ENCODE measurements around the gene USP1.

USP1 gene

DNA sequence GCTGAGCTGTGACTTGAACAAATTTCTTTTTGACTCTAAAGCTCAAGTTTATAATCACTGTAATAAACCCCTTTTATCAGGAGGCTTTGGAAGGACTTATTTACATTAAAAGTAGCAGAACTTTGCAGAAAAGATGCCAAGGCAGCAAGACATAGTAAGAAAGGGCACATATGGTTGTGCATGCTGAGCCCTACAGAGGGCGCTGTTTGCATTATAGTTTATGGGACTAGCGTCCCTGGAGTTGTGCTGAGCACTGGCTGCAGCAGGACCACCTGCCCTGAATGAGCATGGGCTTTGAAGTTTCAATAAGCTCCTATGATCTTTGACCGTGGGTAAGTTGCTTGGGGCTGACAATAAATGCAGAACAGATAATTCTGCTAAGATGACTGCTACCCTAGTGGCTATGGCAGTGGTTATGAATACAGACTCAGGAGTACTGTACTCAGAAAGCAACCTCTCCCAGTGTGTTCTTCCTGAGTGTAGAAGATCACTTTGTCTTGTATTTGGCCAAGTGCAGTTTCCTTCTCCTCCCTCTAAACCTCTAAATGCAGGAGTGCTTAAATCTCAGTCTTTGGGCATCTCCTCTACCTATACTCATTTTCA lies 45.4 kb upstream of the USP1 start:
- H3F3A ChIP-seq (ENCODE audit: insufficient read depth), result no peaks in the 10 kb centered on the region
- H3K27me3 ChIP-seq (ENCODE audit: low read length), result no peaks in the 10 kb centered on the region
- no peak overlapping the region for H2AFZ ChIP-seq (ENCODE audit: low read depth, low read length, severe bottlenecking)
- no peak overlapping the region for H3K4me2 ChIP-seq (ENCODE audit: low read depth, low read length, poor library complexity, severe bottlenecking)
- no peaks in the 10 kb centered on the region for H3K9me2 ChIP-seq (replicated peaks; ENCODE audit: insufficient read depth, low read length)
- H3K4me3 ChIP-seq (ENCODE audit: insufficient read depth, low read length, poor library complexity, severe bottlenecking), result no peak overlapping the region
- H4K20me1 ChIP-seq (ENCODE audit: low read depth, low read length), result no peaks in the 10 kb centered on the region
- no peak overlapping the region for H3K27ac ChIP-seq (ENCODE audit: low read depth, low read length)
- H3K9me3 ChIP-seq (ENCODE audit: insufficient read depth, low read length), result no peaks in the 10 kb centered on the region
- TF ChIP-seq, protein P1, sequence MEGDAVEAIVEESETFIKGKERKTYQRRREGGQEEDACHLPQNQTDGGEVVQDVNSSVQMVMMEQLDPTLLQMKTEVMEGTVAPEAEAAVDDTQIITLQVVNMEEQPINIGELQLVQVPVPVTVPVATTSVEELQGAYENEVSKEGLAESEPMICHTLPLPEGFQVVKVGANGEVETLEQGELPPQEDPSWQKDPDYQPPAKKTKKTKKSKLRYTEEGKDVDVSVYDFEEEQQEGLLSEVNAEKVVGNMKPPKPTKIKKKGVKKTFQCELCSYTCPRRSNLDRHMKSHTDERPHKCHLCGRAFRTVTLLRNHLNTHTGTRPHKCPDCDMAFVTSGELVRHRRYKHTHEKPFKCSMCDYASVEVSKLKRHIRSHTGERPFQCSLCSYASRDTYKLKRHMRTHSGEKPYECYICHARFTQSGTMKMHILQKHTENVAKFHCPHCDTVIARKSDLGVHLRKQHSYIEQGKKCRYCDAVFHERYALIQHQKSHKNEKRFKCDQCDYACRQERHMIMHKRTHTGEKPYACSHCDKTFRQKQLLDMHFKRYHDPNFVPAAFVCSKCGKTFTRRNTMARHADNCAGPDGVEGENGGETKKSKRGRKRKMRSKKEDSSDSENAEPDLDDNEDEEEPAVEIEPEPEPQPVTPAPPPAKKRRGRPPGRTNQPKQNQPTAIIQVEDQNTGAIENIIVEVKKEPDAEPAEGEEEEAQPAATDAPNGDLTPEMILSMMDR (IDR thresholded peaks at IDR 0.05; ENCODE audit: insufficient read depth, low read length, poor library complexity, severe bottlenecking), result peak; percentile 54
- no peak for TF ChIP-seq EZH2phosphoT487 (conservative IDR thresholded peaks at IDR 0.05; ENCODE audit: low read length)
- H3K9ac ChIP-seq (ENCODE audit: low read length), result no peak overlapping the region
- H3K79me2 ChIP-seq (ENCODE audit: insufficient read depth, low read length), result no peaks in the 10 kb centered on the region
- H3K36me3 ChIP-seq (ENCODE audit: low read length), result no peaks in the 10 kb centered on the region

DNA sequence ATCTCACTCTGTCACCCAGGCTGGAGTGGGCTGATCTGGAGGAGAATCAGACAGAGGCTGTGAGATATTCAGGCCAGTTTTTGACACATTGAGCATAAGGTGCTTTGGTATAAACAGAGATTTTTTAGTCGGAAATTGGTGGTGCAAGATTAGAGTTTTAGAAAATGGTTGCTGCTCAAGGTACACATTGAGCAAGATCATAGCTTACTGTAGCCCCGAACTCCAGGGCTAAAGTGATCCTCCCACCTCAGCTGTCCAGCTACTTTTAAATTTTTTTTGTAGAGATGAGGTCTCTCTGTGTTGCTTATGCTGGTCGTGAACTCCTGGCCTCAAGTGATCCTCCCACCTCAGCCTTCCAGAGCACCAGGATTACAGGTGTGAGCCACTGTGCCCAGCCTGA lies 43.9 kb upstream of the USP1 start:
- no peak overlapping the region for H3K9ac ChIP-seq (ENCODE audit: low read length)
- no peaks in the 10 kb centered on the region for H3K27me3 ChIP-seq (ENCODE audit: low read length)
- no peak overlapping the region for H3K4me2 ChIP-seq (ENCODE audit: low read depth, low read length, poor library complexity, severe bottlenecking)
- no peak overlapping the region for H3K4me3 ChIP-seq (ENCODE audit: insufficient read depth, low read length, poor library complexity, severe bottlenecking)
- no peak for TF ChIP-seq EZH2phosphoT487 (conservative IDR thresholded peaks at IDR 0.05; ENCODE audit: low read length)
- TF ChIP-seq, protein P1 (IDR thresholded peaks at IDR 0.05; ENCODE audit: insufficient read depth, low read length, poor library complexity, severe bottlenecking), result no peak
- no peaks in the 10 kb centered on the region for H3F3A ChIP-seq (ENCODE audit: insufficient read depth)
- H3K27ac ChIP-seq (ENCODE audit: low read depth, low read length), result no peak overlapping the region
- H3K9me3 ChIP-seq (ENCODE audit: insufficient read depth, low read length), result no peaks in the 10 kb centered on the region
- no peaks in the 10 kb centered on the region for H4K20me1 ChIP-seq (ENCODE audit: low read depth, low read length)
- H3K9me2 ChIP-seq (replicated peaks; ENCODE audit: insufficient read depth, low read length), result no peaks in the 10 kb centered on the region
- no peaks in the 10 kb centered on the region for H3K79me2 ChIP-seq (ENCODE audit: insufficient read depth, low read length)
- no peaks in the 10 kb centered on the region for H3K36me3 ChIP-seq (ENCODE audit: low read length)
- H2AFZ ChIP-seq (ENCODE audit: low read depth, low read length, severe bottlenecking), result no peak overlapping the region

DNA sequence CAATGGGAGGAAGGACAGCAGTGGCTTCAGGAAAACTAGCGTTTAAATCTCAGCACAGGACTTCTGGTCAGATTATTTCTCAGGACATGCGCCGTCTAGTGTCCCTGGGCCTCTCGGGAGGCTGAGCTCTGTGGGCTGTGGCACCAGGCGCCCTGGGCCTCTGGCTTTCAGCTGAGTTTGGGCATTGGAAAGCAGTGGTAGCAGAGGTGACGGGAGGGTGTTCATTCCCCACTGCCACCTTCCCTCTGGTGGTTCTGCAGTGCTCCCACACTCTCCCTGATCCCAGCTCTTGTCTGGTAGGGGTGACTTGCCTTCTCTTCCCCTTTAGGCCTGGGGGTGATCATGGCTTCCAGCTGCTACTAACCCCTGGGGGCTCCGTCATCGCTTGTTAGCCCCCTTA lies 42.2 kb upstream of the USP1 start:
- H2AFZ ChIP-seq (ENCODE audit: low read depth, low read length, severe bottlenecking), result no peak overlapping the region
- no peak overlapping the region for H3K4me2 ChIP-seq (ENCODE audit: low read depth, low read length, poor library complexity, severe bottlenecking)
- H3K79me2 ChIP-seq (ENCODE audit: insufficient read depth, low read length), result no peaks in the 10 kb centered on the region
- no peak overlapping the region for H3K4me3 ChIP-seq (ENCODE audit: insufficient read depth, low read length, poor library complexity, severe bottlenecking)
- no peak for TF ChIP-seq EZH2phosphoT487 (conservative IDR thresholded peaks at IDR 0.05; ENCODE audit: low read length)
- TF ChIP-seq, protein P1 (IDR thresholded peaks at IDR 0.05; ENCODE audit: insufficient read depth, low read length, poor library complexity, severe bottlenecking), result no peak
- no peak overlapping the region for H3K27ac ChIP-seq (ENCODE audit: low read depth, low read length)
- no peaks in the 10 kb centered on the region for H4K20me1 ChIP-seq (ENCODE audit: low read depth, low read length)
- no peaks in the 10 kb centered on the region for H3K9me2 ChIP-seq (replicated peaks; ENCODE audit: insufficient read depth, low read length)
- H3K27me3 ChIP-seq (ENCODE audit: low read length), result no peaks in the 10 kb centered on the region
- H3K9me3 ChIP-seq (ENCODE audit: insufficient read depth, low read length), result no peaks in the 10 kb centered on the region
- no peaks in the 10 kb centered on the region for H3F3A ChIP-seq (ENCODE audit: insufficient read depth)
- H3K36me3 ChIP-seq (ENCODE audit: low read length), result no peaks in the 10 kb centered on the region
- no peak overlapping the region for H3K9ac ChIP-seq (ENCODE audit: low read length)
